OCI-M2 (cell line): Measurements from ENCODE around the gene BCAP29.

Source experiments
- DNase-seq: peaks from one replicate; lab custom pipeline; 2025; ENCODE audit not compliant: unreplicated experiment; lab: John Stamatoyannopoulos, UW

The BCAP29 gene

DNA sequence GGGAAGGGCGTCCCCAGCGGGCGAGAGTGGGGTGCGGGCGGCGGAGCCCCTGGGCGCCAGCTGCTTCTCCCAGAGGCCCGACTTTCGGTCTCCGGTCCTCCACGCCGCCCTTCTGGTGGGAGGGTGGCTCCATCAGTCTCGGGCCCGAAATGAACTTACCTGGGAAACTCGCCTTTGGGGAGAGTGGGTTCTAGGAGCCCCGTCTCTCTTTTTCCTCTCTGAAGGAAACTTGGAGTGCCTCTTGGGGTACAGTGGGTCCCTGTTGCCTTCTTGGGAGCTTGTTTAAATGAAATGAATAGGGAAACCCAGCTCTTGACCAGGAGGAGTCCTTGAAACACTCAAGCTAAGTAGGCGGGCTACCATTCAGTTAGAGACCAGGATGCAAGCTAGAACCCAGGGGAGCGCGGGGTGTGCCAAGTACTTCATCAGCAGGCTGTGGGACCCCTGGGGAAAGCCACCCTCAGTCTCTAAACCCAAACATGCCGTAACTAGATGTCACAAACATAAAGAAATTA, 81.9 kb downstream of the BCAP29 start:
- DNase-seq = no peak

DNA sequence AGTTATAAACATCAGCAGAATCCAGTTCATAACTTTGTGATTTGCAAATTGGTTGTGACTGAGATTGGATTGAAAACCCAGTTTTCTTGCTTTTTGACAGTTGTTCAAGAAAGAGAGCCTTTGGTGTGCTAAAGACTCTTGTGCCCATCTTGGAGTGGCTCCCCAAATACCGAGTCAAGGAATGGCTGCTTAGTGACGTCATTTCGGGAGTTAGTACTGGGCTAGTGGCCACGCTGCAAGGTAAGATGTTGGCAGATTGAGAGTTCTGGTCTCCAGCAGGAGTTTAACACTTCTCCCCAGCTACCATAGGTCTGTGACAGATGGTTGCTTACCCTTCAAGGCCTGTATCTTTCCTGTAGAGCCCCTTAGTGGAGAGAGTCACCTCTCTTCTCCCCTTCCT, 83.2 kb downstream of the BCAP29 start:
- DNase-seq = no peak

DNA sequence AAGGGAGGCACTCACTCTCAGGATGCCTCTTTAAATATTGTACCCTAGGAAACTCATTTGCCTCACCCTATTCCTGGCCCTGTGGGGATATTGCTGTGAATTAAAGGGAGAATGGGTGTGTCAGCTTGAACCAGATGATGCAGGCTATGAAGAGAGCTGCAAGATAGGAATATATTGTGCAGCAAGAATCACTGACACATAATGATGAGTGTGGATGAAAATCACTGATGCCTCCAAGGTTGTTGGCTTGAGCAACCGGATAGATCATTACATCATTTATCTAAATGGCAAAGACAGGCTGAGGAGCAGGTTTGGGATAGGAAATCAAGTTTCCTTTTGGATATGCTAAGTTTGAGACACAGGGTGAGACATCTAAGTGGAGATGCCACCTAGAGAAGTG, 86.7 kb downstream of the BCAP29 start:
- DNase-seq = no peak

DNA sequence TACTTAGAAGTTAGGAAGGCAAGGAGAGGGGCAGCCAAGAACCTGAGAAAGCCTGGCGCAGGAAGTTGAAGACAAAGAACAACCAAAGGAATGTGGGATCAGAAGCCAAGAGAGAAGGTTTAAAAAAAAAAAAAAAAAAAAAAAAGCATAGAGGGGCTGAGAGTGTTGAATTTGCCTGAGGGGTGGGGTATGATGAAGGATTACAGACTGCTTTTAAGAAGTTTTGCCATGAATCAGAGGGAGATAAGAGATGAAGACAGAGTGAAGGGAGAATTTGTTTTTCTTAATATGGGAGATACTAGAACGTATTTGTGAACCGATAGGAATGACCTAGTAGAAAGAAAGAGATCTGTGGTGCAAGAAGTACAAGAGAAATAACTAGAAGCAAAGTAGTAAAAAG, 87.3 kb downstream of the BCAP29 start:
- DNase-seq = no peak

DNA sequence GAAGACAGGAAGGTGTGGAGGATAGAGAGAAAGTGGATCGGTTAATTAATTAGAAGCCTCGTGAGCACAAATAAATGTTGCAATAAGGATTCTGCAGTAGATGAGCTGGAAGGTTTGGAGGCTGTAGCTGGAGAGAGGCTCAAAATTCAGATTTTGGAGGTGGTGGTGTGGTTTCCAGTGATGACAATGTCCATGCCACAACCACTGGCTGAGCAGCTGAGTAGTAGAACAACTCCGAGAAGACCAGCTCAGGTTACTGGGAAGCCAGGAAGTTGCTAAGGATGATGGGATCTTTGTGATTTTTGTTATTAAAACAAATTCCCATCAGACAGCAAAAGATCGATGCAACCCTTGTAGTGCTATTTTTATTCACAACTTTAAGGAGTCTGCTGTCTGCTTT, 88.2 kb downstream of the BCAP29 start:
- no peak for DNase-seq
